ENCODE data around the gene CPXM2.

DNA sequence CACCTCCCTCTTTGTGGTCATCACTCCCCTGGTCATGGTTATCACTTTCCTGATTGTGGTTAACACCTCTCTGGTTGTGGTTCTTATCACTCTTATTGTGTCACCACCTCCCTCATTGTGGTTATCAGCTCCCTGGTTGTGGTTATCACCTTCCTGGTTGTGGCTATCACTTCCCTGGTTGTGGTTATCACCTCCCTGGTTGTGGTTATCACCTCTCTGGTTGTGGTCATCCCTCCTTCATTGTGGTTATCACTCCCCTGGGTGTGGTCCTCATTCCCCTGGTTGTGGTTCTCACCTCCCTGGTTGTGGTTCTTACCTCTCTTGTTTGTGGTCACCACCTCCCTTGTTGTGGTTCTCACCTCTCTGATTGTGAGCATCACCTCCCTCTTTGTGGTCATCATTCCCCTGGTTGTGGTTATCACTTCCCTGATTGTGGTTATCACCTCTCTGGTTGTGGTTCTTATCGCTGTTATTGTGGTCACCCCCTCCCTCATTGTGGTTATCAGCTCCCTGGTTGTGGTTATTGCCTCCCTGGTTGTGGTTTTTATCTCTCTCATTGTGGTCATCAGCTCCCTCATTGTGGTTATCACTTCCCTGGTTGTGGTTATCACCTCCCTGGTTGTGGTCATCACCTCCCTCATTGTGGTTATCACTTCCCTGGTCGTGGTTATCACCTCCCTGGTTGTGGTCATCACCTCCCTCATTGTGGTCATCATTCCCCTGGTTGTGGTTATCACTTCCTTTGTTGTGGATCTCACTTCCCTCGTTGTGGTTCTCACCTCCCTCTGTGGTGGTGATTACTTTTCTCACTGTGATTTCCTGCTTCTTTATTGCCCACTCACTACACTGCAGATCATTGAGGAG, 118.7 kb downstream of the CPXM2 start:
- TF ChIP-seq, protein P1, sequence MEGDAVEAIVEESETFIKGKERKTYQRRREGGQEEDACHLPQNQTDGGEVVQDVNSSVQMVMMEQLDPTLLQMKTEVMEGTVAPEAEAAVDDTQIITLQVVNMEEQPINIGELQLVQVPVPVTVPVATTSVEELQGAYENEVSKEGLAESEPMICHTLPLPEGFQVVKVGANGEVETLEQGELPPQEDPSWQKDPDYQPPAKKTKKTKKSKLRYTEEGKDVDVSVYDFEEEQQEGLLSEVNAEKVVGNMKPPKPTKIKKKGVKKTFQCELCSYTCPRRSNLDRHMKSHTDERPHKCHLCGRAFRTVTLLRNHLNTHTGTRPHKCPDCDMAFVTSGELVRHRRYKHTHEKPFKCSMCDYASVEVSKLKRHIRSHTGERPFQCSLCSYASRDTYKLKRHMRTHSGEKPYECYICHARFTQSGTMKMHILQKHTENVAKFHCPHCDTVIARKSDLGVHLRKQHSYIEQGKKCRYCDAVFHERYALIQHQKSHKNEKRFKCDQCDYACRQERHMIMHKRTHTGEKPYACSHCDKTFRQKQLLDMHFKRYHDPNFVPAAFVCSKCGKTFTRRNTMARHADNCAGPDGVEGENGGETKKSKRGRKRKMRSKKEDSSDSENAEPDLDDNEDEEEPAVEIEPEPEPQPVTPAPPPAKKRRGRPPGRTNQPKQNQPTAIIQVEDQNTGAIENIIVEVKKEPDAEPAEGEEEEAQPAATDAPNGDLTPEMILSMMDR (conservative IDR thresholded peaks at IDR 0.05; ENCODE audit: low read length) = no peak
- no peak for TF ChIP-seq EZH2phosphoT487 (IDR thresholded peaks at IDR 0.05; ENCODE audit: borderline replicate concordance, low read depth, low read length)

Measured in OCI-LY7 (cell line).